ES-I3 (cell line): ENCODE measurements around the gene TSEN15.

ENCODE experiments used
- H3K36me3 ChIP-seq: 2 replicates; pipeline ENCODE4 v1.6.1; 2013; ENCODE audit warnings: mild to moderate bottlenecking, low read length, control low read depth, moderate library complexity; ENCODE audit not compliant: insufficient read depth
- H3K4me1 ChIP-seq: 2 replicates; pipeline ENCODE4 v1.6.1; 2013; ENCODE audit warnings: mild to moderate bottlenecking, control low read depth, low read length; ENCODE audit not compliant: insufficient read depth
- H3K9ac ChIP-seq: 2 replicates; pipeline ENCODE4 v1.6.1; 2013; ENCODE audit warnings: low read depth, mild to moderate bottlenecking, low read length, moderate library complexity
- H3K9me3 ChIP-seq: 2 replicates; pipeline ENCODE4 v1.6.1; 2013; ENCODE audit warnings: mild to moderate bottlenecking, low read length, moderate library complexity; ENCODE audit not compliant: control insufficient read depth, insufficient read depth

TSEN15 gene

GRCh38 chr1:184022668-184023067, 28.9 kb upstream of the TSEN15 start:
- H3K9ac ChIP-seq: no peak overlapping the region
- H3K9me3 ChIP-seq: no peaks in the 10 kb centered on the region
- H3K4me1 ChIP-seq: peaks cover 11% of the 10 kb centered on the region
- no peaks in the 10 kb centered on the region for H3K36me3 ChIP-seq

- H3K36me3 ChIP-seq: no peaks in the 10 kb centered on the region
- no peak overlapping the region for H3K9ac ChIP-seq
- peaks cover 16% of the 10 kb centered on the region for H3K4me1 ChIP-seq
- no peaks in the 10 kb centered on the region for H3K9me3 ChIP-seq
Observed at GRCh38 chr1:184023171-184023570, 28.4 kb upstream of the TSEN15 start.

GRCh38 chr1:184025242-184025675, 26.3 kb upstream of the TSEN15 start:
- H3K9ac ChIP-seq: no peak overlapping the region

GRCh38 chr1:184027826-184028695, 23.5 kb upstream of the TSEN15 start:
- Histone ChIP-seq H3K36me3 (no peaks in the 10 kb centered on the region), H3K9ac (no peak overlapping the region)

More at GRCh38 chr1:184025242-184025675, 26.3 kb upstream of the TSEN15 start:
- Histone ChIP-seq H3K9me3 (no peaks in the 10 kb centered on the region), H3K4me1 (peaks cover 22% of the 10 kb centered on the region), H3K36me3 (no peaks in the 10 kb centered on the region)

GRCh38 chr1:184028854-184029623, 22.5 kb upstream of the TSEN15 start:
- H3K36me3 ChIP-seq: no peaks in the 10 kb centered on the region
- H3K9me3 ChIP-seq: no peaks in the 10 kb centered on the region
- H3K9ac ChIP-seq: no peak overlapping the region
- peaks cover 18% of the 10 kb centered on the region; the same call in 1 of the 2 replicates for H3K4me1 ChIP-seq

More at GRCh38 chr1:184027826-184028695, 23.5 kb upstream of the TSEN15 start:
- Histone ChIP-seq H3K4me1 (peaks cover 21% of the 10 kb centered on the region), H3K9me3 (no peaks in the 10 kb centered on the region)

GRCh38 chr1:184030433-184031091, 21.0 kb upstream of the TSEN15 start:
- Histone ChIP-seq H3K9ac (no peak overlapping the region), H3K9me3 (no peaks in the 10 kb centered on the region)

GRCh38 chr1:184031092-184031408, 20.5 kb upstream of the TSEN15 start:
- Histone ChIP-seq H3K4me1 (peaks cover 12% of the 10 kb centered on the region; the same call in 1 of the 2 replicates), H3K9ac (no peak overlapping the region), H3K9me3 (no peaks in the 10 kb centered on the region), H3K36me3 (no peaks in the 10 kb centered on the region)

More at GRCh38 chr1:184030433-184031091, 21.0 kb upstream of the TSEN15 start:
- Histone ChIP-seq H3K36me3 (no peaks in the 10 kb centered on the region), H3K4me1 (peaks cover 15% of the 10 kb centered on the region; the same call in 1 of the 2 replicates)

- Histone ChIP-seq H3K9ac (no peak overlapping the region), H3K4me1 (peaks cover 12% of the 10 kb centered on the region; the same call in 1 of the 2 replicates), H3K36me3 (no peaks in the 10 kb centered on the region), H3K9me3 (no peaks in the 10 kb centered on the region)
Observed at GRCh38 chr1:184031409-184032107, 20.0 kb upstream of the TSEN15 start.

- Histone ChIP-seq H3K36me3 (no peaks in the 10 kb centered on the region), H3K9me3 (no peaks in the 10 kb centered on the region), H3K4me1 (peaks cover 12% of the 10 kb centered on the region; the same call in 1 of the 2 replicates), H3K9ac (no peak overlapping the region)
Observed at GRCh38 chr1:184032306-184032929, 19.1 kb upstream of the TSEN15 start.

- peaks cover 8% of the 10 kb centered on the region; the same call in 1 of the 2 replicates for H3K4me1 ChIP-seq
- no peaks in the 10 kb centered on the region for H3K36me3 ChIP-seq
- H3K9ac ChIP-seq: no peak overlapping the region
- H3K9me3 ChIP-seq: no peaks in the 10 kb centered on the region
Observed at GRCh38 chr1:184032930-184033418, 18.6 kb upstream of the TSEN15 start.

- Histone ChIP-seq H3K36me3 (no peaks in the 10 kb centered on the region), H3K4me1 (peaks cover under 1% of the 10 kb centered on the region; the same call in 1 of the 2 replicates), H3K9me3 (no peaks in the 10 kb centered on the region), H3K9ac (no peak overlapping the region)
Observed at GRCh38 chr1:184033711-184034167, 17.8 kb upstream of the TSEN15 start.

- H3K9me3 ChIP-seq: no peaks in the 10 kb centered on the region
- H3K4me1 ChIP-seq: no peaks in the 10 kb centered on the region
- H3K36me3 ChIP-seq: no peaks in the 10 kb centered on the region
- no peak overlapping the region for H3K9ac ChIP-seq
Observed at GRCh38 chr1:184034761-184035379, 16.7 kb upstream of the TSEN15 start.
